ENCODE measurements around the gene PLXNC1.

- TF ChIP-seq, protein P1, sequence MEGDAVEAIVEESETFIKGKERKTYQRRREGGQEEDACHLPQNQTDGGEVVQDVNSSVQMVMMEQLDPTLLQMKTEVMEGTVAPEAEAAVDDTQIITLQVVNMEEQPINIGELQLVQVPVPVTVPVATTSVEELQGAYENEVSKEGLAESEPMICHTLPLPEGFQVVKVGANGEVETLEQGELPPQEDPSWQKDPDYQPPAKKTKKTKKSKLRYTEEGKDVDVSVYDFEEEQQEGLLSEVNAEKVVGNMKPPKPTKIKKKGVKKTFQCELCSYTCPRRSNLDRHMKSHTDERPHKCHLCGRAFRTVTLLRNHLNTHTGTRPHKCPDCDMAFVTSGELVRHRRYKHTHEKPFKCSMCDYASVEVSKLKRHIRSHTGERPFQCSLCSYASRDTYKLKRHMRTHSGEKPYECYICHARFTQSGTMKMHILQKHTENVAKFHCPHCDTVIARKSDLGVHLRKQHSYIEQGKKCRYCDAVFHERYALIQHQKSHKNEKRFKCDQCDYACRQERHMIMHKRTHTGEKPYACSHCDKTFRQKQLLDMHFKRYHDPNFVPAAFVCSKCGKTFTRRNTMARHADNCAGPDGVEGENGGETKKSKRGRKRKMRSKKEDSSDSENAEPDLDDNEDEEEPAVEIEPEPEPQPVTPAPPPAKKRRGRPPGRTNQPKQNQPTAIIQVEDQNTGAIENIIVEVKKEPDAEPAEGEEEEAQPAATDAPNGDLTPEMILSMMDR (IDR thresholded peaks at IDR 0.05), result no peak
- TF ChIP-seq POLR2A (IDR thresholded peaks at IDR 0.05), result no peak
These were observed 174.0 kb downstream of the PLXNC1 start for GRCh38 chr12:94322346-94322745.
